ENCODE data around the gene ZNF367.

Gene ZNF367

DNA sequence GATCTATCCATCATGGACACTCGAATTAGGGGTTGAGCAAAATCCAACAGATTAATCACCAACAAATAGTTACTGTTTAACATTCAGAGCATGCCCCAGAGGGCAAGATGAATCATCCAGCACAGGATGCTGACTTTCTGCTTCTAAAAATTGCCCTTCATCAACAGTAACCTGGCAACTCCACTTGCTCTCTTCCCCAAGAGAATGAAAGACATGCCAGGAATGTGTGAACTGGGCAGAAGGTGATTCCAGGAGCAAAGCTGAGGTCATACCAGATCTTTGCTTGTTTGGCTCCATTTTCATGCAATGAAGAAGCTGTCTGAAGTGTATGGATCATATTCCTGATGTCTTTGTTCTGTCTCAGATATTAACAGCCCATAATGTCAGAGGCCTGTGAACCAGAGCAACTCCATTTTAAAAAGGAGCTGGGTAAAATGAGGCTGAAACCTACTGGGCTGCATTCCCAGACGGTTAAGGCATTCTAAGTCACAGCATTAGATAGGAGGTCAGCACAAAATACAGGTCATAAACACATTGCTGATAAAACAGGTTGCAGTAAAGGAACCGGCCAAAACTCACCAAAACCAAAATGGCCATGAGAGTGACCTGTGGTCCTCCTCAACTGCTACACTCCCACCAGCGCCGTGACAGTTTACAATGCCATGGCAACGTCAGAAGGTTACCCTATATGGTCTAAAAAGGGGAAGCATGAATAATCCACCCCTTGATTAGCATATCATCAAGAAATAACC is 2.5 kb upstream of the ZNF367 start:
- TF ChIP-seq, protein P1, sequence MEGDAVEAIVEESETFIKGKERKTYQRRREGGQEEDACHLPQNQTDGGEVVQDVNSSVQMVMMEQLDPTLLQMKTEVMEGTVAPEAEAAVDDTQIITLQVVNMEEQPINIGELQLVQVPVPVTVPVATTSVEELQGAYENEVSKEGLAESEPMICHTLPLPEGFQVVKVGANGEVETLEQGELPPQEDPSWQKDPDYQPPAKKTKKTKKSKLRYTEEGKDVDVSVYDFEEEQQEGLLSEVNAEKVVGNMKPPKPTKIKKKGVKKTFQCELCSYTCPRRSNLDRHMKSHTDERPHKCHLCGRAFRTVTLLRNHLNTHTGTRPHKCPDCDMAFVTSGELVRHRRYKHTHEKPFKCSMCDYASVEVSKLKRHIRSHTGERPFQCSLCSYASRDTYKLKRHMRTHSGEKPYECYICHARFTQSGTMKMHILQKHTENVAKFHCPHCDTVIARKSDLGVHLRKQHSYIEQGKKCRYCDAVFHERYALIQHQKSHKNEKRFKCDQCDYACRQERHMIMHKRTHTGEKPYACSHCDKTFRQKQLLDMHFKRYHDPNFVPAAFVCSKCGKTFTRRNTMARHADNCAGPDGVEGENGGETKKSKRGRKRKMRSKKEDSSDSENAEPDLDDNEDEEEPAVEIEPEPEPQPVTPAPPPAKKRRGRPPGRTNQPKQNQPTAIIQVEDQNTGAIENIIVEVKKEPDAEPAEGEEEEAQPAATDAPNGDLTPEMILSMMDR (IDR thresholded peaks at IDR 0.05; ENCODE audit: low read depth, low read length) = no peak
- no peaks in the 10 kb centered on the region for H3K27me3 ChIP-seq
- H3K4me1 ChIP-seq = peaks cover 9% of the 10 kb centered on the region
- no peaks in the 10 kb centered on the region; the same call in 1 of the 2 replicates for H3K36me3 ChIP-seq
- no peaks in the 10 kb centered on the region for H3K9me3 ChIP-seq
- H3K4me3 ChIP-seq (ENCODE audit: low read depth, low read length) = no peak overlapping the region
- DNase-seq = no peak

DNA sequence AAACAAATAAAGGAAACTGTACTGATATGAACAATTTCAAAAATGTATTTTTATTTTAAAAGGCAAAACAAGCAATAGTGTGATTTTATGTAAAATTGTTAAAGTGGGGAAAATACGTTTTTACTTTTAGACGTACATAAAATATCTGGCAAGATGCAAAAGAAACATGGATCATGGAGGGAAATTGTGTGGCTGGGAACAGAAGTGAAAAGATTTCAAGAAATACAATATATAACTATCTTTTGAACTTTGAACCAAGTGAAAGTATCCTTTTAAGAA is 1.5 kb upstream of the ZNF367 start:
- H3K4me1 ChIP-seq = peaks cover 9% of the 10 kb centered on the region
- TF ChIP-seq, protein P1 (IDR thresholded peaks at IDR 0.05; ENCODE audit: low read depth, low read length) = no peak
- no peak for DNase-seq
- H3K4me3 ChIP-seq (ENCODE audit: low read depth, low read length) = peak overlapping the region; percentile 80
- H3K9me3 ChIP-seq = no peaks in the 10 kb centered on the region
- H3K27me3 ChIP-seq = no peaks in the 10 kb centered on the region
- no peaks in the 10 kb centered on the region; the same call in 1 of the 2 replicates for H3K36me3 ChIP-seq

DNA sequence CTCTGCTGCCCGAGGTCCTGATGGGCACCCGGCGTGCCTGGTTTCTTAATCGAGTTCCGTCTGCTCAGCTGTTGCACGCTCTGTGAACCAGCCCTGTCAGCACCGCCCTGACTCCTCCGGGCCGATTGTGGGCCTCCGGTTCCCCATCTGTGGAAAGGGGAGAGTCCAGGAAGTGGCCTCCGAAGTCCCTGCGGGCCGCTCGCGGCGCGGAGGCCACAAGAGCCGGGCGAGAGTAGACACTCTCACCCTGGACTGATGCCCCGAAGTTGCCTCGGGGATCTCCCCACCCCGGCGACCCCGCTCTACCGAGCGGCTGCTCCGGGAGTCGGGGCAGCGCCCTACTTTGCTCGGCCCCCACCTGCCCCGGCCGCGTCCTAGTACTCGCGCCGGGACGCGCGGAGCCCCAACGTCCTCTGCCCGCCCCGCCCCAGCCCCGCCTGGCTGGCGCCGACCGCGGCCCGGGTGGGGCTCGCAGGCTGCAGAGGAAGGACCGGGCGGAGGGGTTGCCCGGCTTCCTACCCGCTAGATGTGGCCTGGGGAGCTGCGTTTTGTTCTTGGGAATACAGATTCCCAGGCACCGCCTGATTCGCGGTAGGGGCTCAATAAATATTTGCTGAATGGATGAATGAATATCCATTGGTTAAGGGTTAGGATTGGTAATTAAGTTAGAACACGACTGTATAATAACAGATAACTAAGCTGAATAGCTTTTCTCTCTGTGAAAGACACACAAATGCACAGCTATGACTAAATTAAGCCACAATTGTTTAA is 935 bp upstream of the ZNF367 start:
- H3K36me3 ChIP-seq = no peaks in the 10 kb centered on the region; the same call in 1 of the 2 replicates
- TF ChIP-seq, protein P1 (IDR thresholded peaks at IDR 0.05; ENCODE audit: low read depth, low read length) = no peak
- no peaks in the 10 kb centered on the region for H3K9me3 ChIP-seq
- peak overlapping the region; percentile 80 for H3K4me3 ChIP-seq (ENCODE audit: low read depth, low read length)
- DNase-seq = peak; percentile 84
- peaks cover 9% of the 10 kb centered on the region for H3K4me1 ChIP-seq
- H3K27me3 ChIP-seq = no peaks in the 10 kb centered on the region

DNA sequence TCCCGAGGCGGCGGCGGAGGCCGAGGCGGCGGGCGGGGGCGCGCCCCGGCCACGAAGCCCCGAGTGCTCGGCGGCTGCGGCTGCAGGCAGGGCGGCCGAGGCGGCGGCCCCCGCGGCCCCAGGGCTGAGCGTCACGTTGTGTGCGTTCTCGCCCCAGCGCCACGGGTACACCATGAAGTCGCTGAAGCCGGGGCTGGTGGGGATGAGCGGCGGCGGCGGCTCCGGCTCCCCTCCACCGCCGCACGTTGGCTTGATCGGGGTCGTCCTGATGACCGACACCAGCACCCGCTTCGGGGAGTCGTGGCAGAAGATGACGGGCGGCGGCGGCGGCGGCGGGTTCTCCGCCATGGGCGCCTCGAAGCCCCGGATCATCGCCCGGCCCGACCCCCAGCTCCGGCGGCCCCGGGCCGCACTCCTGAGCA is 498 bp downstream of the ZNF367 start:
- H3K36me3 ChIP-seq = peaks cover 4% of the 10 kb centered on the region
- TF ChIP-seq, protein P1 (IDR thresholded peaks at IDR 0.05; ENCODE audit: low read depth, low read length) = no peak
- no peaks in the 10 kb centered on the region for H3K9me3 ChIP-seq
- H3K27me3 ChIP-seq = no peaks in the 10 kb centered on the region
- H3K4me1 ChIP-seq = peaks cover 9% of the 10 kb centered on the region
- DNase-seq = no peak
- peak overlapping the region; percentile 96 for H3K4me3 ChIP-seq (ENCODE audit: low read depth, low read length)

DNA sequence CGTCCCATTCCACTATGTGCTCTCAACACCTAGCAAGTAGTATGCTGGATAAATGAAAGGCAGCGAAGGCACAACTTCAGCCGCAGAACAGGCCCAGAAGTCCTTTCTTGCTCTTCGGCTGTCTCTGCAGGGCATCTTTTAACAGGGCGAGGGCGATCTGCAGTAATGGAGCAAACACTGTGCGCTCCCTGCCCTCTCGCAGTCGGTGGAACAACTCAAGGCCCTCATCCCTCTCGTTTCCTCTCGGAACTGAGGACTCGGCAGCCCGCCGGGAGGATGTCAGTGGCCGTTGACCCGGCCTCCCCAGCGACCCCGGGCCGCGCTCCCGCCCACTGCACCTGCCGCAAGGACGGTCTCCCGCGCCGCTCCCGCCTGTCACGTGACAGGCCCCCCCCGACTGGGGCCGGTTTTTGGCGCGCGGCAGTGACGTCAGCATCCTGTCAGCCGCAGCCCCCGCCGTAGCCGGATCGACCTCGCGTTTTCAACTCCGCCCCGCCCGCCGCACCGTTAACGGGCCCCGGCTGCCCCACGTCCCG is 1.1 kb downstream of the ZNF367 start:
- Histone ChIP-seq H3K4me3 (ENCODE audit: low read depth, low read length) (peak overlapping the region; percentile 96), H3K9me3 (no peaks in the 10 kb centered on the region), H3K4me1 (peaks cover 9% of the 10 kb centered on the region), H3K36me3 (peaks cover 4% of the 10 kb centered on the region), H3K27me3 (no peaks in the 10 kb centered on the region)
- TF ChIP-seq, protein P1 (IDR thresholded peaks at IDR 0.05; ENCODE audit: low read depth, low read length) = no peak
- peak; percentile 92 for DNase-seq

Data from BE2C (cell line).